ENCODE data around the gene MAP1S. TPM values are rescaled to one million over a fixed set of nuclear protein-coding genes. Genes with fewer than 3 reads are reported as not detected.
"Not testable (repeated sequence)": the region's sequence is repeated elsewhere in the genome, so short reads cannot be mapped to it uniquely, and the experiment has no call there.

Gene MAP1S
- polyA plus RNA-seq, 4 donors = 18.0 to 26.4 (median 21.9) TPM

- no peak for FAIRE-seq
- 67 to 81% (median 75%) methylated on average over 12 to 13 of the region's 13 CpGs for WGBS, 3 donors
Measured at GRCh38 chr19:17770613-17771012, 51.3 kb downstream of the MAP1S start.

GRCh38 chr19:17772172-17772571 is 52.9 kb downstream of the MAP1S start:
- FAIRE-seq = no peak
- no peaks in the 10 kb centered on the region for H3K9me3 ChIP-seq (ENCODE audit: control insufficient read depth in 2 of 2, insufficient read depth in 1 of 2, low read depth in 1 of 2, low read length in 1 of 2)

More at GRCh38 chr19:17770613-17771012, 51.3 kb downstream of the MAP1S start:
- Histone ChIP-seq H3K9me3 (ENCODE audit: control insufficient read depth in 2 of 2, insufficient read depth in 1 of 2, low read depth in 1 of 2, low read length in 1 of 2) (no peaks in the 10 kb centered on the region), H3K27ac (ENCODE audit: low read depth in 1 of 3, low read length in 2 of 3) (no peak overlapping the region), H3K4me3 (ENCODE audit: low read depth in 1 of 3, low read length in 3 of 3) (no peak overlapping the region), H3K27me3 (ENCODE audit: control insufficient read depth in 3 of 3, insufficient read depth in 3 of 3, low read length in 3 of 3) (no peaks in the 10 kb centered on the region), H3K36me3 (ENCODE audit: control insufficient read depth in 3 of 3, insufficient read depth in 2 of 3, low read depth in 1 of 3, low read length in 3 of 3) (peaks cover 0 to 2% (median 0%) of the 10 kb centered on the region in 3 donors), H3K4me1 (ENCODE audit: control insufficient read depth in 3 of 3, insufficient read depth in 2 of 3, low read depth in 1 of 3, low read length in 2 of 3) (peaks cover 0 to 4% (median 0%) of the 10 kb centered on the region in 3 donors)
- DNase-seq = no peak

GRCh38 chr19:17775245-17775927 is 56.1 kb downstream of the MAP1S start:
- Histone ChIP-seq H3K4me3 (ENCODE audit: low read depth in 1 of 3, low read length in 3 of 3) (no peak overlapping the region), H3K36me3 (ENCODE audit: control insufficient read depth in 3 of 3, insufficient read depth in 2 of 3, low read depth in 1 of 3, low read length in 3 of 3) (peaks cover 0 to under 1% (median 0%) of the 10 kb centered on the region in 3 donors), H3K9me3 (ENCODE audit: control insufficient read depth in 2 of 2, insufficient read depth in 1 of 2, low read depth in 1 of 2, low read length in 1 of 2) (no peaks in the 10 kb centered on the region), H3K4me1 (ENCODE audit: control insufficient read depth in 3 of 3, insufficient read depth in 2 of 3, low read depth in 1 of 3, low read length in 2 of 3) (peaks cover 0 to 11% (median 0%) of the 10 kb centered on the region in 3 donors), H3K27me3 (ENCODE audit: control insufficient read depth in 3 of 3, insufficient read depth in 3 of 3, low read length in 3 of 3) (no peaks in the 10 kb centered on the region), H3K27ac (ENCODE audit: low read depth in 1 of 3, low read length in 2 of 3) (no peak overlapping the region)
- FAIRE-seq = no peak
- no peak for DNase-seq
- 63 to 67% (median 66%) methylated on average over 15 to 16 of the region's 16 CpGs for WGBS, 3 donors

More at GRCh38 chr19:17772172-17772571, 52.9 kb downstream of the MAP1S start:
- no peak overlapping the region for H3K27ac ChIP-seq (ENCODE audit: low read depth in 1 of 3, low read length in 2 of 3)
- H3K36me3 ChIP-seq (ENCODE audit: control insufficient read depth in 3 of 3, insufficient read depth in 2 of 3, low read depth in 1 of 3, low read length in 3 of 3) = peaks cover 0 to 2% (median 0%) of the 10 kb centered on the region in 3 donors
- H3K27me3 ChIP-seq (ENCODE audit: control insufficient read depth in 3 of 3, insufficient read depth in 3 of 3, low read length in 3 of 3) = no peaks in the 10 kb centered on the region
- H3K4me3 ChIP-seq (ENCODE audit: low read depth in 1 of 3, low read length in 3 of 3) = no peak overlapping the region
- WGBS, 3 donors = 89 to 96% (median 94%) methylated on average over 4 of the region's 4 CpGs
- no peaks in the 10 kb centered on the region for H3K4me1 ChIP-seq (ENCODE audit: control insufficient read depth in 3 of 3, insufficient read depth in 2 of 3, low read depth in 1 of 3, low read length in 2 of 3)
- DNase-seq = no peak

GRCh38 chr19:17775991-17776803 is 56.9 kb downstream of the MAP1S start:
- no peak overlapping the region for H3K4me3 ChIP-seq (ENCODE audit: low read depth in 1 of 3, low read length in 3 of 3)
- no peak for FAIRE-seq
- no peaks in the 10 kb centered on the region for H3K27me3 ChIP-seq (ENCODE audit: control insufficient read depth in 3 of 3, insufficient read depth in 3 of 3, low read length in 3 of 3)
- no peaks in the 10 kb centered on the region for H3K36me3 ChIP-seq (ENCODE audit: control insufficient read depth in 3 of 3, insufficient read depth in 2 of 3, low read depth in 1 of 3, low read length in 3 of 3)
- DNase-seq = no peak
- H3K27ac ChIP-seq (ENCODE audit: low read depth in 1 of 3, low read length in 2 of 3) = no peak overlapping the region
- H3K4me1 ChIP-seq (ENCODE audit: control insufficient read depth in 3 of 3, insufficient read depth in 2 of 3, low read depth in 1 of 3, low read length in 2 of 3) = peaks cover 0 to 11% (median 0%) of the 10 kb centered on the region in 3 donors
- H3K9me3 ChIP-seq (ENCODE audit: control insufficient read depth in 2 of 2, insufficient read depth in 1 of 2, low read depth in 1 of 2, low read length in 1 of 2) = no peaks in the 10 kb centered on the region
- 54 to 63% (median 63%) methylated on average over 27 of the region's 27 CpGs for WGBS, 3 donors

GRCh38 chr19:17777840-17778239 is 58.6 kb downstream of the MAP1S start:
- H3K36me3 ChIP-seq (ENCODE audit: control insufficient read depth in 3 of 3, insufficient read depth in 2 of 3, low read depth in 1 of 3, low read length in 3 of 3); H3K9me3 ChIP-seq (ENCODE audit: control insufficient read depth in 2 of 2, insufficient read depth in 1 of 2, low read depth in 1 of 2, low read length in 1 of 2); FAIRE-seq; DNase-seq; H3K27ac ChIP-seq (ENCODE audit: low read depth in 1 of 3, low read length in 2 of 3); H3K4me3 ChIP-seq (ENCODE audit: low read depth in 1 of 3, low read length in 3 of 3); H3K27me3 ChIP-seq (ENCODE audit: control insufficient read depth in 3 of 3, insufficient read depth in 3 of 3, low read length in 3 of 3): not testable (repeated sequence)
- peaks cover 0 to 11% (median 0%) of the 10 kb centered on the region in 3 donors for H3K4me1 ChIP-seq (ENCODE audit: control insufficient read depth in 3 of 3, insufficient read depth in 2 of 3, low read depth in 1 of 3, low read length in 2 of 3)
- WGBS, 3 donors = 73 to 79% (median 77%) methylated on average over 10 of the region's 10 CpGs

- no peaks in the 10 kb centered on the region for H3K27me3 ChIP-seq (ENCODE audit: control insufficient read depth in 3 of 3, insufficient read depth in 3 of 3, low read length in 3 of 3)
- no peaks in the 10 kb centered on the region for H3K9me3 ChIP-seq (ENCODE audit: control insufficient read depth in 2 of 2, insufficient read depth in 1 of 2, low read depth in 1 of 2, low read length in 1 of 2)
- 8 to 32% (median 25%) methylated on average over 28 to 37 of the region's 37 CpGs for WGBS, 3 donors
- H3K4me1 ChIP-seq (ENCODE audit: control insufficient read depth in 3 of 3, insufficient read depth in 2 of 3, low read depth in 1 of 3, low read length in 2 of 3) = peaks cover 0 to 11% (median 0%) of the 10 kb centered on the region in 3 donors
- peak; percentile 71 to 75 for DNase-seq
- no peak overlapping the region for H3K27ac ChIP-seq (ENCODE audit: low read depth in 1 of 3, low read length in 2 of 3)
- FAIRE-seq = no peak
- H3K36me3 ChIP-seq (ENCODE audit: control insufficient read depth in 3 of 3, insufficient read depth in 2 of 3, low read depth in 1 of 3, low read length in 3 of 3) = no peaks in the 10 kb centered on the region
- peak overlapping the region in 1 of 3 donors; percentile 23 for H3K4me3 ChIP-seq (ENCODE audit: low read depth in 1 of 3, low read length in 3 of 3)
Measured at GRCh38 chr19:17778251-17778967, 59.1 kb downstream of the MAP1S start.

GRCh38 chr19:17778968-17779929 is 60.0 kb downstream of the MAP1S start:
- FAIRE-seq (no peak), DNase-seq (peak in 1 of 2 donors; percentile 51)
- Histone ChIP-seq H3K4me3 (ENCODE audit: low read depth in 1 of 3, low read length in 3 of 3) (peak overlapping the region in 1 of 3 donors; percentile 23), H3K27me3 (ENCODE audit: control insufficient read depth in 3 of 3, insufficient read depth in 3 of 3, low read length in 3 of 3) (no peaks in the 10 kb centered on the region), H3K4me1 (ENCODE audit: control insufficient read depth in 3 of 3, insufficient read depth in 2 of 3, low read depth in 1 of 3, low read length in 2 of 3) (peaks cover 0 to 16% (median 0%) of the 10 kb centered on the region in 3 donors), H3K36me3 (ENCODE audit: control insufficient read depth in 3 of 3, insufficient read depth in 2 of 3, low read depth in 1 of 3, low read length in 3 of 3) (peaks cover 0 to 2% (median 0%) of the 10 kb centered on the region in 3 donors), H3K9me3 (ENCODE audit: control insufficient read depth in 2 of 2, insufficient read depth in 1 of 2, low read depth in 1 of 2, low read length in 1 of 2) (no peaks in the 10 kb centered on the region), H3K27ac (ENCODE audit: low read depth in 1 of 3, low read length in 2 of 3) (no peak overlapping the region)
- 17 to 29% (median 28%) methylated on average over 24 to 25 of the region's 25 CpGs for WGBS, 3 donors
